K562 (cell line): ENCODE results near the gene ENOSF1. TPM values are rescaled to one million over a fixed set of nuclear protein-coding genes. Genes with fewer than 3 reads are reported as not detected.

Experiments used
- CTBP1 ChIP-seq: fragments of 450-650 bp; IDR thresholded peaks from 2 replicates; pipeline ENCODE4 v1.6.1; 2016; ENCODE audit warnings: borderline replicate concordance
- CXXC5 ChIP-seq: fragments of 250-450 bp; sonication (Bioruptor Pico); IDR thresholded peaks from 2 replicates; pipeline ENCODE4 v1.8.0; 2022; ENCODE audit warnings: inconsistent platforms, mild to moderate bottlenecking, moderate library complexity
- EP300 ChIP-seq: IDR thresholded peaks from 2 replicates; pipeline ENCODE4 v1.6.1; 2012; ENCODE audit warnings: low read length, improper control_type of control experiment
- ETV5 ChIP-seq: sonication (generic); formaldehyde crosslinking; IDR thresholded peaks from 2 replicates; pipeline ENCODE4 v1.4.0; 2020; ENCODE audit warnings: low read depth, mild to moderate bottlenecking, missing genetic modification reagents
- FOXJ3 ChIP-seq: sonication (generic); formaldehyde crosslinking; IDR thresholded peaks from 2 replicates; pipeline ENCODE4 v1.4.0; 2020; ENCODE audit warnings: mild to moderate bottlenecking, missing genetic modification reagents
- HDAC2 ChIP-seq: fragments of 450-650 bp; IDR thresholded peaks from 2 replicates; pipeline ENCODE4 v1.6.1; 2016; ENCODE audit warnings: mild to moderate bottlenecking
- MTA3 ChIP-seq: fragments of 450-650 bp; formaldehyde crosslinking; IDR thresholded peaks from 2 replicates; pipeline ENCODE4 v1.6.1; 2017; ENCODE audit warnings: mild to moderate bottlenecking, borderline replicate concordance
- MYBL2 ChIP-seq, 2 experiments: fragments of 450-650 bp in 1 of 2; sonication (generic) in 1 of 2; formaldehyde crosslinking in 1 of 2; IDR thresholded peaks; 2 replicates each; pipeline versions ENCODE4 v1.6.1 to v1.8.1; 2017 to 2022; ENCODE audit warnings: borderline replicate concordance in 1 of 2, inconsistent platforms in 1 of 2, low read depth in 1 of 2, mild to moderate bottlenecking in 1 of 2, missing genetic modification reagents in 1 of 2, moderate library complexity in 1 of 2
- NCOA1 ChIP-seq: fragments of 450-650 bp; IDR thresholded peaks from 2 replicates; pipeline ENCODE4 v1.6.1; 2016; ENCODE audit warnings: low read depth
- RBM14 ChIP-seq: fragments of 200-400 bp; formaldehyde crosslinking; IDR thresholded peaks from 2 replicates; pipeline ENCODE4 v1.6.1; 2018; ENCODE audit warnings: low read depth, mild to moderate bottlenecking, low read length, moderate library complexity, borderline replicate concordance; ENCODE audit not compliant: insufficient read depth
- SMARCA4 ChIP-seq: fragments of 450-650 bp; IDR thresholded peaks from 2 replicates; pipeline ENCODE4 v1.6.1; 2016
- TRIM24 ChIP-seq, 2 experiments: fragments of 450-650 bp; IDR thresholded peaks; 2 replicates each; pipeline ENCODE4 v1.6.1; 2016
- ZBTB17 ChIP-seq: fragments of 450-650 bp; formaldehyde crosslinking; IDR thresholded peaks from 2 replicates; pipeline ENCODE4 v1.4.0; 2020; ENCODE audit warnings: mild to moderate bottlenecking
- ZEB2 ChIP-seq: fragments of 450-650 bp; IDR thresholded peaks from 2 replicates; pipeline ENCODE4 v1.6.1; 2016
- ZNF24 ChIP-seq: fragments of 450-650 bp; IDR thresholded peaks from 2 replicates; pipeline ENCODE4 v1.6.1; 2016
- ZNF79 ChIP-seq: fragments of 250-450 bp; sonication (Bioruptor Pico); IDR thresholded peaks from 2 replicates; pipeline ENCODE4 v1.4.0; 2020; ENCODE audit warnings: low read depth, mild to moderate bottlenecking, moderate library complexity
- polyA plus RNA-seq, 8 experiments: library from polyadenylated mRNA; depleted of rRNA in 4 of 8; stranded (reverse) in 5 of 8; unstranded in 3 of 8; fragments of >200 nt; fragmentation: Nextera tagmentation in 2 of 8; fragmentation: Illumina TruSeq in 1 of 8; extraction: Ambion mirVana in 2 of 8; extraction: Trizol in 1 of 8; gene quantifications; 2 replicates each; pipeline versions ENCODE4 v1.2.1 to v1.2.3, GENCODE V29; 2011 to 2014; ENCODE audit warnings: inconsistent platforms in 1 of 8, missing spikeins in 1 of 8
- total RNA-seq, 7 experiments: library from RNA; depleted of rRNA in 6 of 7; stranded (reverse); fragments of >200 nt in 6 of 7; fragmentation: Illumina TruSeq in 2 of 7; extraction: Trizol in 2 of 7; gene quantifications; 2 replicates each; pipeline versions ENCODE4 v1.2.1 to v1.2.3, GENCODE V29; 2011 to 2021; ENCODE audit warnings: low replicate concordance in 1 of 7
- TF ChIP-seq, protein P1 (sequence below): fragments of 450-650 bp; conservative IDR thresholded peaks from 2 replicates; pipeline ENCODE4 v1.6.1; 2016; ENCODE audit warnings: missing genetic modification characterization, low read depth, mild to moderate bottlenecking, control low read depth, missing compliant biosample characterization
- TF ChIP-seq, protein P2 (sequence below), 2 experiments: fragments of 450-650 bp; IDR thresholded peaks; 2 replicates each; pipeline ENCODE4 v1.6.1; 2018; ENCODE audit warnings: mild to moderate bottlenecking in 2 of 2, low read depth in 1 of 2; ENCODE audit not compliant: partially characterized antibody in 2 of 2
- TF ChIP-seq, protein P3 (sequence below): sonication (generic); formaldehyde crosslinking; IDR thresholded peaks from 2 replicates; pipeline ENCODE4 v1.9.0; 2022; ENCODE audit warnings: mild to moderate bottlenecking, missing genetic modification reagents
- TF ChIP-seq, protein P4 (sequence below), 2 experiments: fragments of 450-650 bp; conservative IDR thresholded peaks; 2 replicates each; pipeline ENCODE4 v1.6.1; 2017; ENCODE audit warnings: mild to moderate bottlenecking in 2 of 2, moderate library complexity in 2 of 2

Gene ENOSF1
- total and polyA plus RNA-seq, 9 of the 15 experiments (the other 6 are each of a cell fraction or from before 2014, with no cell fraction given) = 15.5 to 66.4 (median 46.5) TPM

DNA sequence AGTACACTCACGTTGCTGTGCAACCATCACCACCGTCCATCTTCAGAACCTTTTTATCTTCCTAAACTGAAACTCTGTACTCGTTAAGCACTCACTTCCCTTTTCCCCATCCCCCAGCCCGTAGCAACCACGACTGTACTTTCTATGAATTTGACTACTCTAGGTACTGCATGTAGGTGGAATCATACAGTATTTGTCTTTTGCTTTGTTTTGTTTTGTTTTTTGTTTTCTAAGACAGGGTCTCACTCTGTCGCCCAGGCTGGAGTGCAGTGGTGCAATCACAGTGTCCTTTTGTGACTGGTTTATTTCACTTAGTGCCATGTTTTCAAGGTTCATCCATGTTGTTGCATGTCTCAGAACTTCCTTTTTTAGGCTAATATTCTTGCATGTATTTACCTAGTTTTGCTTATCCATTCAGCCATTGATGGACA is 62.0 kb downstream of the ENOSF1 start (continued):
- TF ChIP-seq MYBL2 (IDR thresholded peaks at IDR 0.05; ENCODE audit: low read depth) = 0 out of 2 replicates have a peak, but pooled peaks have one; percentile 21
- TF ChIP-seq MYBL2 (CRISPR knock-in tag; IDR thresholded peaks at IDR 0.05; ENCODE audit: borderline replicate concordance) = no peak
- TF ChIP-seq ZNF24 = no peak
- no peak for TF ChIP-seq ETV5
- peak; percentile 51 to 76; a peak in 3 of 4 replicates for TF ChIP-seq TRIM24 (IDR thresholded peaks at IDR 0.05)
- peak; percentile 94 for TF ChIP-seq CTBP1
- no peak for TF ChIP-seq FOXJ3 (CRISPR knock-in tag)
- TF ChIP-seq, protein P1, sequence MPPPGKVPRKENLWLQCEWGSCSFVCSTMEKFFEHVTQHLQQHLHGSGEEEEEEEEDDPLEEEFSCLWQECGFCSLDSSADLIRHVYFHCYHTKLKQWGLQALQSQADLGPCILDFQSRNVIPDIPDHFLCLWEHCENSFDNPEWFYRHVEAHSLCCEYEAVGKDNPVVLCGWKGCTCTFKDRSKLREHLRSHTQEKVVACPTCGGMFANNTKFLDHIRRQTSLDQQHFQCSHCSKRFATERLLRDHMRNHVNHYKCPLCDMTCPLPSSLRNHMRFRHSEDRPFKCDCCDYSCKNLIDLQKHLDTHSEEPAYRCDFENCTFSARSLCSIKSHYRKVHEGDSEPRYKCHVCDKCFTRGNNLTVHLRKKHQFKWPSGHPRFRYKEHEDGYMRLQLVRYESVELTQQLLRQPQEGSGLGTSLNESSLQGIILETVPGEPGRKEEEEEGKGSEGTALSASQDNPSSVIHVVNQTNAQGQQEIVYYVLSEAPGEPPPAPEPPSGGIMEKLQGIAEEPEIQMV = no peak
- no peak for TF ChIP-seq RBM14
- TF ChIP-seq SMARCA4 = peak; percentile 84
- TF ChIP-seq MTA3 = peak; percentile 51; the same call in 1 of the 2 replicates
- TF ChIP-seq, protein P2, sequence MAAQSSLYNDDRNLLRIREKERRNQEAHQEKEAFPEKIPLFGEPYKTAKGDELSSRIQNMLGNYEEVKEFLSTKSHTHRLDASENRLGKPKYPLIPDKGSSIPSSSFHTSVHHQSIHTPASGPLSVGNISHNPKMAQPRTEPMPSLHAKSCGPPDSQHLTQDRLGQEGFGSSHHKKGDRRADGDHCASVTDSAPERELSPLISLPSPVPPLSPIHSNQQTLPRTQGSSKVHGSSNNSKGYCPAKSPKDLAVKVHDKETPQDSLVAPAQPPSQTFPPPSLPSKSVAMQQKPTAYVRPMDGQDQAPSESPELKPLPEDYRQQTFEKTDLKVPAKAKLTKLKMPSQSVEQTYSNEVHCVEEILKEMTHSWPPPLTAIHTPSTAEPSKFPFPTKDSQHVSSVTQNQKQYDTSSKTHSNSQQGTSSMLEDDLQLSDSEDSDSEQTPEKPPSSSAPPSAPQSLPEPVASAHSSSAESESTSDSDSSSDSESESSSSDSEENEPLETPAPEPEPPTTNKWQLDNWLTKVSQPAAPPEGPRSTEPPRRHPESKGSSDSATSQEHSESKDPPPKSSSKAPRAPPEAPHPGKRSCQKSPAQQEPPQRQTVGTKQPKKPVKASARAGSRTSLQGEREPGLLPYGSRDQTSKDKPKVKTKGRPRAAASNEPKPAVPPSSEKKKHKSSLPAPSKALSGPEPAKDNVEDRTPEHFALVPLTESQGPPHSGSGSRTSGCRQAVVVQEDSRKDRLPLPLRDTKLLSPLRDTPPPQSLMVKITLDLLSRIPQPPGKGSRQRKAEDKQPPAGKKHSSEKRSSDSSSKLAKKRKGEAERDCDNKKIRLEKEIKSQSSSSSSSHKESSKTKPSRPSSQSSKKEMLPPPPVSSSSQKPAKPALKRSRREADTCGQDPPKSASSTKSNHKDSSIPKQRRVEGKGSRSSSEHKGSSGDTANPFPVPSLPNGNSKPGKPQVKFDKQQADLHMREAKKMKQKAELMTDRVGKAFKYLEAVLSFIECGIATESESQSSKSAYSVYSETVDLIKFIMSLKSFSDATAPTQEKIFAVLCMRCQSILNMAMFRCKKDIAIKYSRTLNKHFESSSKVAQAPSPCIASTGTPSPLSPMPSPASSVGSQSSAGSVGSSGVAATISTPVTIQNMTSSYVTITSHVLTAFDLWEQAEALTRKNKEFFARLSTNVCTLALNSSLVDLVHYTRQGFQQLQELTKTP (IDR thresholded peaks at IDR 0.05; ENCODE audit: low read depth in 1 of 2, partially characterized antibody in 2 of 2) = peak; percentile 58 to 79
- TF ChIP-seq, protein P3, sequence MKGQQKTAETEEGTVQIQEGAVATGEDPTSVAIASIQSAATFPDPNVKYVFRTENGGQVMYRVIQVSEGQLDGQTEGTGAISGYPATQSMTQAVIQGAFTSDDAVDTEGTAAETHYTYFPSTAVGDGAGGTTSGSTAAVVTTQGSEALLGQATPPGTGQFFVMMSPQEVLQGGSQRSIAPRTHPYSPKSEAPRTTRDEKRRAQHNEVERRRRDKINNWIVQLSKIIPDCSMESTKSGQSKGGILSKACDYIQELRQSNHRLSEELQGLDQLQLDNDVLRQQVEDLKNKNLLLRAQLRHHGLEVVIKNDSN = no peak
- TF ChIP-seq, protein P4, sequence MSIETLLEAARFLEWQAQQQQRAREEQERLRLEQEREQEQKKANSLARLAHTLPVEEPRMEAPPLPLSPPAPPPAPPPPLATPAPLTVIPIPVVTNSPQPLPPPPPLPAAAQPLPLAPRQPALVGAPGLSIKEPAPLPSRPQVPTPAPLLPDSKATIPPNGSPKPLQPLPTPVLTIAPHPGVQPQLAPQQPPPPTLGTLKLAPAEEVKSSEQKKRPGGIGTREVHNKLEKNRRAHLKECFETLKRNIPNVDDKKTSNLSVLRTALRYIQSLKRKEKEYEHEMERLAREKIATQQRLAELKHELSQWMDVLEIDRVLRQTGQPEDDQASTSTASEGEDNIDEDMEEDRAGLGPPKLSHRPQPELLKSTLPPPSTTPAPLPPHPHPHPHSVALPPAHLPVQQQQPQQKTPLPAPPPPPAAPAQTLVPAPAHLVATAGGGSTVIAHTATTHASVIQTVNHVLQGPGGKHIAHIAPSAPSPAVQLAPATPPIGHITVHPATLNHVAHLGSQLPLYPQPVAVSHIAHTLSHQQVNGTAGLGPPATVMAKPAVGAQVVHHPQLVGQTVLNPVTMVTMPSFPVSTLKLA (conservative IDR thresholded peaks at IDR 0.05) = peak in 1 of 2 experiments; percentile 43; a peak in 1 of 4 replicates
- TF ChIP-seq EP300 = peak; percentile 58; the same call in 1 of the 2 replicates
- TF ChIP-seq ZNF79 (CRISPR knock-in tag) = no peak
- TF ChIP-seq CXXC5 = no peak
- TF ChIP-seq NCOA1 = 0 out of 2 replicates have a peak, but pooled peaks have one; percentile 45
- peak; percentile 72; the same call in 1 of the 2 replicates for TF ChIP-seq ZBTB17 (CRISPR knock-in tag)
- peak; percentile 63; the same call in 1 of the 2 replicates for TF ChIP-seq ZEB2
- TF ChIP-seq HDAC2 = peak; percentile 89; the same call in 1 of the 2 replicates
